HepG2 (cell line): ENCODE results near the gene CFAP43. TPM values are rescaled to one million over a fixed set of nuclear protein-coding genes. Genes with fewer than 3 reads are reported as not detected.

Source experiments
- CHD2 ChIP-seq: IDR thresholded peaks from 2 replicates; pipeline ENCODE4 v1.6.1; 2011; ENCODE audit warnings: low read depth, low read length, improper control_type of control experiment
- CREM ChIP-seq, 2 experiments: sonication (generic) in 1 of 2; formaldehyde crosslinking in 1 of 2; IDR thresholded peaks; 2 replicates each; pipeline versions ENCODE4 v1.4.0 to v1.6.1; 2016 to 2020; ENCODE audit warnings: antibody characterized with exemption in 1 of 2, mild to moderate bottlenecking in 1 of 2, missing genetic modification reagents in 1 of 2
- ETV6 ChIP-seq: sonication (generic); formaldehyde crosslinking; conservative IDR thresholded peaks from 2 replicates; pipeline ENCODE4 v1.4.0; 2020; ENCODE audit warnings: missing genetic modification reagents
- FOXM1 ChIP-seq: sonication (generic); formaldehyde crosslinking; IDR thresholded peaks from 2 replicates; pipeline ENCODE4 v1.5.0; 2020; ENCODE audit warnings: missing genetic modification reagents
- HNRNPL ChIP-seq: fragments of 200-400 bp; formaldehyde crosslinking; IDR thresholded peaks from 2 replicates; pipeline ENCODE4 v1.6.1; 2017; ENCODE audit warnings: mild to moderate bottlenecking, low read depth, low read length
- KAT8 ChIP-seq: IDR thresholded peaks from 2 replicates; pipeline ENCODE4 v1.6.1; 2016; ENCODE audit warnings: missing genetic modification reagents, missing compliant biosample characterization
- KDM4B ChIP-seq: sonication (generic); formaldehyde crosslinking; IDR thresholded peaks from 2 replicates; pipeline ENCODE4 v1.4.0; 2020; ENCODE audit warnings: missing genetic modification reagents
- MAF1 ChIP-seq: sonication (generic); formaldehyde crosslinking; IDR thresholded peaks from 2 replicates; pipeline ENCODE4 v1.5.0; 2020; ENCODE audit warnings: missing genetic modification reagents, borderline replicate concordance
- MEIS2 ChIP-seq: sonication (generic); formaldehyde crosslinking; IDR thresholded peaks from 2 replicates; pipeline ENCODE4 v1.9.0; 2021; ENCODE audit warnings: mild to moderate bottlenecking, missing genetic modification reagents
- MYC ChIP-seq: sonication (generic); formaldehyde crosslinking; IDR thresholded peaks from 2 replicates; pipeline ENCODE4 v1.9.0; 2021; ENCODE audit warnings: missing genetic modification reagents, borderline replicate concordance
- MZF1 ChIP-seq: sonication (generic); formaldehyde crosslinking; IDR thresholded peaks from 2 replicates; pipeline ENCODE4 v1.8.1; 2023; ENCODE audit warnings: mild to moderate bottlenecking, missing genetic modification reagents, borderline replicate concordance
- NCOA2 ChIP-seq: sonication (generic); formaldehyde crosslinking; IDR thresholded peaks from 2 replicates; pipeline ENCODE4 v1.8.0; 2022; ENCODE audit warnings: inconsistent platforms
- NPAS2 ChIP-seq: sonication (generic); formaldehyde crosslinking; IDR thresholded peaks from 2 replicates; pipeline ENCODE4 v1.8.0; 2022; ENCODE audit warnings: mild to moderate bottlenecking, missing genetic modification reagents, borderline replicate concordance
- PCBP1 ChIP-seq: fragments of 200-400 bp; formaldehyde crosslinking; IDR thresholded peaks from 2 replicates; pipeline ENCODE4 v1.6.1; 2017; ENCODE audit warnings: mild to moderate bottlenecking, low read depth, low read length, borderline replicate concordance
- SAFB2 ChIP-seq: sonication (generic); formaldehyde crosslinking; IDR thresholded peaks from 2 replicates; pipeline ENCODE4 v1.5.1; 2020; ENCODE audit warnings: missing genetic modification reagents, low read depth, mild to moderate bottlenecking, borderline replicate concordance
- SOX5 ChIP-seq: IDR thresholded peaks from 2 replicates; pipeline ENCODE4 v1.6.1; 2016; ENCODE audit warnings: borderline replicate concordance
- TP53 ChIP-seq: sonication (generic); formaldehyde crosslinking; conservative IDR thresholded peaks from 2 replicates; pipeline ENCODE4 v1.4.0; 2020; ENCODE audit warnings: missing genetic modification reagents
- ZEB1 ChIP-seq: IDR thresholded peaks from 2 replicates; pipeline ENCODE4 v1.6.1; 2012; ENCODE audit warnings: mild to moderate bottlenecking, low read depth, inconsistent platforms; ENCODE audit not compliant: insufficient replicate concordance
- ZNF24 ChIP-seq: fragments of 450-650 bp; IDR thresholded peaks from 2 replicates; pipeline ENCODE4 v1.6.1; 2017; ENCODE audit warnings: antibody characterized with exemption, mild to moderate bottlenecking
- ZNF547 ChIP-seq: sonication (generic); formaldehyde crosslinking; IDR thresholded peaks from 2 replicates; pipeline ENCODE4 v1.5.1; 2020; ENCODE audit warnings: mild to moderate bottlenecking, missing genetic modification reagents
- ZNF556 ChIP-seq: sonication (generic); formaldehyde crosslinking; IDR thresholded peaks from 2 replicates; pipeline ENCODE4 v1.4.0; 2020; ENCODE audit warnings: mild to moderate bottlenecking, missing genetic modification reagents, borderline replicate concordance
- ZNF589 ChIP-seq: sonication (generic); formaldehyde crosslinking; conservative IDR thresholded peaks from 2 replicates; pipeline ENCODE4 v1.8.0; 2022; ENCODE audit warnings: mild to moderate bottlenecking, moderate library complexity, missing genetic modification reagents
- ZNF703 ChIP-seq: sonication (generic); formaldehyde crosslinking; IDR thresholded peaks from 2 replicates; pipeline ENCODE4 v1.5.1; 2020; ENCODE audit warnings: missing genetic modification reagents, mild to moderate bottlenecking, moderate library complexity, borderline replicate concordance
- ZSCAN31 ChIP-seq: sonication (generic); formaldehyde crosslinking; IDR thresholded peaks from 2 replicates; pipeline ENCODE4 v1.5.0; 2020; ENCODE audit warnings: low read depth, mild to moderate bottlenecking, missing genetic modification reagents
- polyA plus RNA-seq, 8 experiments: library from polyadenylated mRNA; depleted of rRNA in 3 of 8; stranded (reverse) in 7 of 8; unstranded in 1 of 8; fragments of >200 nt; fragmentation: Illumina TruSeq in 4 of 8; extraction: Trizol in 4 of 8; gene quantifications; 2 replicates each; pipeline versions ENCODE4 v1.2.1 to v1.2.3, GENCODE V29; 2011 to 2016; ENCODE audit warnings: low read depth in 4 of 8, missing spikeins in 1 of 8, mixed read lengths in 1 of 8; ENCODE audit not compliant: insufficient read depth in 1 of 8
- total RNA-seq, 5 experiments: library from RNA; depleted of rRNA; stranded (reverse); fragments of >200 nt; fragmentation: Illumina TruSeq; extraction: Trizol; gene quantifications; 2 replicates each; pipeline ENCODE4 v1.2.3, GENCODE V29; 2016; ENCODE audit warnings: low read depth in 1 of 5
- TF ChIP-seq, protein P1 (sequence below): sonication (generic); formaldehyde crosslinking; IDR thresholded peaks from 2 replicates; pipeline ENCODE4 v1.4.0; 2020; ENCODE audit warnings: mild to moderate bottlenecking, missing genetic modification reagents
- TF ChIP-seq, protein P2 (sequence below): sonication (generic); formaldehyde crosslinking; IDR thresholded peaks from 2 replicates; pipeline ENCODE4 v1.9.0; 2021; ENCODE audit warnings: missing genetic modification reagents, borderline replicate concordance

Gene CFAP43
- total and polyA plus RNA-seq, 2 of the 13 experiments (the other 11 are each of a cell fraction or from before 2014, with no cell fraction given), result 0.24 to 0.38 TPM

DNA sequence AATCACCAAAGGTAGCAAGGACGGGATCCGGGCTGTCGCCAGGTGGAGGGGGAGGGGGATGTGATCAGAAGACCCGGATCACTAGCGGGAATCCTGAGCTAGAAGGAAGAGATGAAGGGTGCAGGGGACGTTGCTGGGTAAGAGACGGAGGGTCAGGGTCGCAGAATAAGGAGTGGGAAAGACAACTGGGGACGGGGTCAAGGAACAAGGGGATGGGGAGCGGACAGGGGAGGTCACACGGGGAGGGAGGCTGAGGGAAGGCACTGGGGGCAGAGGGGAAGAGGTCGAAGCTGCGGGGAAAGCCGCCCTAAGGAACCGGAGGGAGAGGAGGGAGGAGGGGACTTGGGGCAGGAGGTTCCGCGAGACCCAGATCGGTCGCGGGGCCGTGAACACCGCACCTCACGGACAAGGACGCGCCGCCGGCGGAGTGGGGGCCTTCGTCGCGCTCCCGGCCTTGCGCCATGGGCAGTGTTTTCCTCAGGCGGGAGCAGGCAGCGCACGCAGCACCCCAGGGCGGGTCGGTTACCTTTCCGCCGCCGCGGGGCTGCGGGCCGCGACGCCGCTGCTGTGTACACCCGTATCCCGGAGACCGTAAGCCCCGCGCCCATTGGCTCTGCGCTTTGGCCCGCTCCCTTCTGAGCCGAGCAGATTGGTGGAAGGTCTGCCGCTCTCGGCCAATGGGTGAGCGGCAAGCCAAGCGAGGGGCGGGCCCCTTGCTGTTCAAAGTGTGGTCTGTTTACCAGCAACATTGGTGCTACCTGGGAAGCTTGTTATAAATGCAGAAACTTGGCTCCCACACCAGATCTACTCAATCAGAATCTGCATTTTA, at the start of gene CFAP43 (continued):
- TF ChIP-seq, protein P1, sequence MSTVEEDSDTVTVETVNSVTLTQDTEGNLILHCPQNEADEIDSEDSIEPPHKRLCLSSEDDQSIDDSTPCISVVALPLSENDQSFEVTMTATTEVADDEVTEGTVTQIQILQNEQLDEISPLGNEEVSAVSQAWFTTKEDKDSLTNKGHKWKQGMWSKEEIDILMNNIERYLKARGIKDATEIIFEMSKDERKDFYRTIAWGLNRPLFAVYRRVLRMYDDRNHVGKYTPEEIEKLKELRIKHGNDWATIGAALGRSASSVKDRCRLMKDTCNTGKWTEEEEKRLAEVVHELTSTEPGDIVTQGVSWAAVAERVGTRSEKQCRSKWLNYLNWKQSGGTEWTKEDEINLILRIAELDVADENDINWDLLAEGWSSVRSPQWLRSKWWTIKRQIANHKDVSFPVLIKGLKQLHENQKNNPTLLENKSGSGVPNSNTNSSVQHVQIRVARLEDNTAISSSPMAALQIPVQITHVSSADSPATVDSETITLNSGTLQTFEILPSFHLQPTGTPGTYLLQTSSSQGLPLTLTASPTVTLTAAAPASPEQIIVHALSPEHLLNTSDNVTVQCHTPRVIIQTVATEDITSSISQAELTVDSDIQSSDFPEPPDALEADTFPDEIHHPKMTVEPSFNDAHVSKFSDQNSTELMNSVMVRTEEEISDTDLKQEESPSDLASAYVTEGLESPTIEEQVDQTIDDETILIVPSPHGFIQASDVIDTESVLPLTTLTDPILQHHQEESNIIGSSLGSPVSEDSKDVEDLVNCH (CRISPR knock-in tag), result peak; percentile 84; the same call in 1 of the 2 replicates
- TF ChIP-seq KDM4B (CRISPR knock-in tag) (no peak), ZEB1 (no peak), SOX5 (CRISPR knock-in tag) (no peak), NCOA2 (0 out of 2 replicates have a peak, but pooled peaks have one; percentile 15), ZNF556 (CRISPR knock-in tag) (peak; percentile 31; the same call in 1 of the 2 replicates), MZF1 (no peak), NPAS2 (no peak), KAT8 (peak; percentile 72), ZSCAN31 (CRISPR knock-in tag) (peak; percentile 89), CHD2 (peak; percentile 74), FOXM1 (CRISPR knock-in tag) (no peak), MYC (CRISPR knock-in tag) (peak; percentile 56; the same call in 1 of the 2 replicates), HNRNPL (no peak), PCBP1 (0 out of 2 replicates have a peak, but pooled peaks have one; percentile 46), TP53 (CRISPR knock-in tag) (no peak), ZNF24 (no peak), SAFB2 (peak; percentile 56; the same call in 1 of the 2 replicates), MEIS2 (CRISPR knock-in tag) (no peak), ZNF703 (CRISPR knock-in tag) (no peak), ZNF547 (peak; percentile 72), CREM (IDR thresholded peaks at IDR 0.05) (no peak), CREM (CRISPR knock-in tag; IDR thresholded peaks at IDR 0.05) (no peak), MAF1 (CRISPR knock-in tag) (no peak; the same call in 1 of the 2 replicates), ETV6 (CRISPR knock-in tag) (peak; percentile 77; the same call in 1 of the 2 replicates), ZNF589 (CRISPR knock-in tag) (peak; percentile 87)
- TF ChIP-seq, protein P2, sequence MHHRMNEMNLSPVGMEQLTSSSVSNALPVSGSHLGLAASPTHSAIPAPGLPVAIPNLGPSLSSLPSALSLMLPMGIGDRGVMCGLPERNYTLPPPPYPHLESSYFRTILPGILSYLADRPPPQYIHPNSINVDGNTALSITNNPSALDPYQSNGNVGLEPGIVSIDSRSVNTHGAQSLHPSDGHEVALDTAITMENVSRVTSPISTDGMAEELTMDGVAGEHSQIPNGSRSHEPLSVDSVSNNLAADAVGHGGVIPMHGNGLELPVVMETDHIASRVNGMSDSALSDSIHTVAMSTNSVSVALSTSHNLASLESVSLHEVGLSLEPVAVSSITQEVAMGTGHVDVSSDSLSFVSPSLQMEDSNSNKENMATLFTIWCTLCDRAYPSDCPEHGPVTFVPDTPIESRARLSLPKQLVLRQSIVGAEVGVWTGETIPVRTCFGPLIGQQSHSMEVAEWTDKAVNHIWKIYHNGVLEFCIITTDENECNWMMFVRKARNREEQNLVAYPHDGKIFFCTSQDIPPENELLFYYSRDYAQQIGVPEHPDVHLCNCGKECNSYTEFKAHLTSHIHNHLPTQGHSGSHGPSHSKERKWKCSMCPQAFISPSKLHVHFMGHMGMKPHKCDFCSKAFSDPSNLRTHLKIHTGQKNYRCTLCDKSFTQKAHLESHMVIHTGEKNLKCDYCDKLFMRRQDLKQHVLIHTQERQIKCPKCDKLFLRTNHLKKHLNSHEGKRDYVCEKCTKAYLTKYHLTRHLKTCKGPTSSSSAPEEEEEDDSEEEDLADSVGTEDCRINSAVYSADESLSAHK, result no peak
